WTC11 (cell line): Measurements from ENCODE around the gene TWIST2.

Experiments used
- CBFB ChIP-seq: sonication (generic); formaldehyde crosslinking; IDR thresholded peaks from 2 replicates; pipeline ENCODE4 v1.8.1; 2022; ENCODE audit warnings: mild to moderate bottlenecking, low read depth, missing genetic modification reagents
- CREB1 ChIP-seq: sonication (generic); formaldehyde crosslinking; IDR thresholded peaks from 2 replicates; pipeline ENCODE4 v1.8.0; 2023; ENCODE audit warnings: mild to moderate bottlenecking, missing genetic modification reagents
- CREM ChIP-seq: sonication (generic); formaldehyde crosslinking; IDR thresholded peaks from 2 replicates; pipeline ENCODE4 v1.8.1; 2022; ENCODE audit warnings: mild to moderate bottlenecking, missing genetic modification reagents, moderate library complexity
- CTCF ChIP-seq: fragments of 200-600 bp; IDR thresholded peaks from 2 replicates; pipeline ENCODE4 v1.8.0; 2022; ENCODE audit warnings: antibody characterized with exemption
- EMX1 ChIP-seq: fragments of 250-450 bp; sonication (Bioruptor Pico); IDR thresholded peaks from 2 replicates; pipeline ENCODE4 v1.8.0; 2021; ENCODE audit warnings: mild to moderate bottlenecking
- ETV6 ChIP-seq: sonication (generic); formaldehyde crosslinking; IDR thresholded peaks from 2 replicates; pipeline ENCODE4 v1.8.1; 2022; ENCODE audit warnings: mild to moderate bottlenecking, missing genetic modification reagents
- IRF1 ChIP-seq: sonication (generic); formaldehyde crosslinking; IDR thresholded peaks from 2 replicates; pipeline ENCODE4 v1.8.0; 2023; ENCODE audit warnings: missing genetic modification reagents
- NR3C1 ChIP-seq: sonication (generic); formaldehyde crosslinking; conservative IDR thresholded peaks from 2 replicates; pipeline ENCODE4 v1.8.1; 2023; ENCODE audit warnings: low read depth, mild to moderate bottlenecking, missing genetic modification reagents
- STAT6 ChIP-seq: sonication (generic); formaldehyde crosslinking; conservative IDR thresholded peaks from 2 replicates; pipeline ENCODE4 v1.8.1; 2023; ENCODE audit warnings: mild to moderate bottlenecking, low read depth, missing genetic modification reagents, moderate library complexity
- USF2 ChIP-seq: sonication (generic); formaldehyde crosslinking; IDR thresholded peaks from 2 replicates; pipeline ENCODE4 v1.8.1; 2023; ENCODE audit warnings: mild to moderate bottlenecking, missing genetic modification reagents, moderate library complexity
- ZBTB21 ChIP-seq: sonication (generic); formaldehyde crosslinking; IDR thresholded peaks from 2 replicates; pipeline ENCODE4 v1.8.1; 2023; ENCODE audit warnings: mild to moderate bottlenecking, missing genetic modification reagents, borderline replicate concordance
- ZNF263 ChIP-seq: sonication (generic); formaldehyde crosslinking; IDR thresholded peaks from 2 replicates; pipeline ENCODE4 v1.8.1; 2022; ENCODE audit warnings: low read depth, mild to moderate bottlenecking, moderate library complexity, missing genetic modification reagents

GRCh38 chr2:238904716-238905115 is 56.8 kb downstream of the TWIST2 start:
- TF ChIP-seq CTCF (no peak), USF2 (no peak), ETV6 (CRISPR knock-in tag) (no peak), CBFB (CRISPR knock-in tag) (no peak), CREM (CRISPR knock-in tag) (no peak), EMX1 (CRISPR knock-in tag) (no peak), CREB1 (CRISPR knock-in tag) (no peak), IRF1 (no peak), ZNF263 (CRISPR knock-in tag) (no peak), ZBTB21 (CRISPR knock-in tag) (no peak), STAT6 (CRISPR knock-in tag) (no peak), NR3C1 (CRISPR knock-in tag) (no peak)
